ENCODE data around the gene ZDHHC14.

- TF ChIP-seq CTCF (IDR thresholded peaks at IDR 0.05), result no peak
- TF ChIP-seq POLR2A (IDR thresholded peaks at IDR 0.05), result no peak
Observed at GRCh38 chr6:157443066-157443800, 62.2 kb downstream of the ZDHHC14 start.

Measured in thyroid gland (tissue), 4 donors.